GM12801 (cell line): ENCODE data around the gene CARD9.

Experiments used
- CTCF ChIP-seq: IDR thresholded peaks from one replicate; pipeline ENCODE4 v1.5.1; 2011; ENCODE audit warnings: control low read depth; ENCODE audit not compliant: insufficient read length; ENCODE audit errors: extremely low read depth

CARD9 gene

GRCh38 chr9:136373300-136374182 lies at the start of gene CARD9:
Gene CARD9 (minus strand): TSS chr9:136373669. CDS start chr9:136372078, 1,591 bp downstream.
- no peak for TF ChIP-seq CTCF

- no peak for TF ChIP-seq CTCF
These were observed 49.4 kb upstream of the CARD9 start for GRCh38 chr9:136422876-136423275.

- TF ChIP-seq CTCF = no peak
These were observed 48.3 kb upstream of the CARD9 start for GRCh38 chr9:136421791-136422190.

- no peak for TF ChIP-seq CTCF
These were observed 45.6 kb upstream of the CARD9 start for GRCh38 chr9:136419092-136419420.

- TF ChIP-seq CTCF = no peak
These were observed 45.0 kb upstream of the CARD9 start for GRCh38 chr9:136418182-136419091.

GRCh38 chr9:136416914-136417313 lies 43.4 kb upstream of the CARD9 start:
- TF ChIP-seq CTCF = no peak

GRCh38 chr9:136416427-136416826 lies 43.0 kb upstream of the CARD9 start:
- no peak for TF ChIP-seq CTCF
